ENCODE results near the gene PRSS48. TPM values are rescaled to one million over a fixed set of nuclear protein-coding genes. Genes with fewer than 3 reads are reported as not detected.
A peak's percentile ranks its signal among the peaks of the same experiment; 100 is the strongest.

Gene PRSS48
- total RNA-seq, 8 experiments from 2014 or later: 0.50 to 1.1 (median 0.71) TPM; not detected in 5

GRCh38 chr4:151325111-151325948 is 48.4 kb downstream of the PRSS48 start, which contains the start of gene SH3D19:
SH3D19 (minus strand) TSS chr4:151325605; CDS start chr4:151325352, 253 bp downstream.
- ATAC-seq (replicated peaks in 6 of 8): peak; percentile 75 to 88 (median 84)
- in situ Hi-C loops (cut with MboI; ENCODE audit: low pct_unique_long_range_greater_than_20kb in 2 of 9, low sequenced_read_pairs in 9 of 9, unreplicated experiment in 9 of 9): no loop called here
- WGBS, 10 experiments: 0 to 27% (median 1%) methylated on average over 2 to 10 of the region's 88 CpGs; no CpG with 5 or more reads in 4 of the 10 experiments

GRCh38 chr4:151325949-151326246 is 48.9 kb downstream of the PRSS48 start:
- in situ Hi-C loops (cut with MboI; ENCODE audit: low pct_unique_long_range_greater_than_20kb in 2 of 9, low sequenced_read_pairs in 9 of 9, unreplicated experiment in 9 of 9): no loop called here
- H3K27ac ChIP-seq: no peak overlapping the region
- ATAC-seq (replicated peaks in 6 of 8): no peak
- WGBS, 10 experiments: 0 to 100% (median 74%) methylated on average over 1 to 6 of the region's 6 CpGs; no CpG with 5 or more reads in 3 of the 10 experiments
- H3K4me1 ChIP-seq (replicated peaks in 1 of 2): peaks cover 0 to 8% of the 10 kb centered on the region in 2 donors
- H3K4me3 ChIP-seq: peak overlapping the region in 4 of 5 donors; percentile 40 to 54 (median 46)

More at GRCh38 chr4:151325111-151325948, 48.4 kb downstream of the PRSS48 start, which contains the start of gene SH3D19:
- peak within 1 kb of the TSS; percentile 40 to 54 (median 49) for H3K4me3 ChIP-seq
- H3K27ac ChIP-seq: peak within 1 kb of the TSS in 1 of 2 donors; percentile 30
- H3K4me1 ChIP-seq (replicated peaks in 1 of 2): peaks cover 0 to 8% of the 10 kb centered on the region in 2 donors

- in situ Hi-C loops (cut with MboI; ENCODE audit: low pct_unique_long_range_greater_than_20kb in 2 of 9, low sequenced_read_pairs in 9 of 9, unreplicated experiment in 9 of 9): no loop called here
- 63 to 100% (median 92%) methylated on average over 1 to 4 of the region's 4 CpGs for WGBS, 10 experiments
- Histone ChIP-seq H3K4me1 (replicated peaks in 1 of 2) (peaks cover 0 to under 1% of the 10 kb centered on the region in 2 donors), H3K4me3 (no peak overlapping the region), H3K27ac (no peak overlapping the region)
- no peak for ATAC-seq (replicated peaks in 6 of 8)
Observed at GRCh38 chr4:151329217-151330007, 52.5 kb downstream of the PRSS48 start.

GRCh38 chr4:151331276-151332042 is 54.5 kb downstream of the PRSS48 start:
- Histone ChIP-seq H3K4me3 (no peak overlapping the region), H3K27ac (no peak overlapping the region), H3K4me1 (replicated peaks in 1 of 2) (no peaks in the 10 kb centered on the region)
- ATAC-seq (replicated peaks in 6 of 8): peak in 3 of 8 experiments; percentile 52 to 97 (median 60)
- WGBS, 10 experiments: 50 to 89% (median 80%) methylated on average over 1 of the region's 1 CpG; no CpG with 5 or more reads in 4 of the 10 experiments
- in situ Hi-C loops (cut with MboI; ENCODE audit: low pct_unique_long_range_greater_than_20kb in 2 of 9, low sequenced_read_pairs in 9 of 9, unreplicated experiment in 9 of 9): no loop called here

- Histone ChIP-seq H3K4me3 (no peak overlapping the region), H3K4me1 (replicated peaks in 1 of 2) (no peaks in the 10 kb centered on the region), H3K27ac (no peak overlapping the region)
- in situ Hi-C loops (cut with MboI; ENCODE audit: low pct_unique_long_range_greater_than_20kb in 2 of 9, low sequenced_read_pairs in 9 of 9, unreplicated experiment in 9 of 9): no loop called here
- ATAC-seq (replicated peaks in 6 of 8): no peak
- WGBS, 10 experiments: 28 to 100% (median 70%) methylated on average over 1 to 2 of the region's 2 CpGs; no CpG with 5 or more reads in 3 of the 10 experiments
Observed at GRCh38 chr4:151339467-151339866, 62.5 kb downstream of the PRSS48 start.

GRCh38 chr4:151340751-151341385 is 63.9 kb downstream of the PRSS48 start:
- WGBS, 10 experiments: 73 to 100% (median 83%) methylated on average over 1 to 5 of the region's 5 CpGs; no CpG with 5 or more reads in 2 of the 10 experiments
- ATAC-seq (replicated peaks in 6 of 8): no peak
- in situ Hi-C loops (cut with MboI; ENCODE audit: low pct_unique_long_range_greater_than_20kb in 2 of 9, low sequenced_read_pairs in 9 of 9, unreplicated experiment in 9 of 9): no loop called here

More at GRCh38 chr4:151340751-151341385, 63.9 kb downstream of the PRSS48 start:
- Histone ChIP-seq H3K4me3 (no peak overlapping the region), H3K4me1 (replicated peaks in 1 of 2) (no peaks in the 10 kb centered on the region), H3K27ac (no peak overlapping the region)

Other genes with a start within 250 kb of the PRSS48 start
- 1,000 to 10,000 TPM; 2,006 to 5,121 (median 2,647) TPM for gene RPS3A, start 177.5 kb upstream of the PRSS48 start, total RNA-seq
- 10 to 100 TPM in 3 of 8 experiments, 1 to 10 TPM in 5; 3.4 to 28.9 (median 6.8) TPM for gene SH3D19, start 48.4 kb downstream of the PRSS48 start, total RNA-seq
- gene FHIP1A, start 132.0 kb downstream of the PRSS48 start, total RNA-seq: 1 to 10 TPM in 3 of 8 experiments, under 1 TPM in 5; 0.17 to 2.3 (median 0.64) TPM

All from motor neuron (in vitro differentiated cells).